HCT116 (cell line): ENCODE results near the gene WWTR1.

ENCODE experiments used
- EZH2phosphoT487 ChIP-seq: fragments of 200-600 bp; IDR thresholded peaks from 2 replicates; pipeline ENCODE4 v1.6.1; 2018; ENCODE audit warnings: antibody characterized with exemption, borderline replicate concordance
- JUND ChIP-seq: IDR thresholded peaks from 2 replicates; pipeline ENCODE4 v1.6.1; 2012
- POLR2A ChIP-seq: IDR thresholded peaks from 2 replicates; pipeline ENCODE4 v1.7.0; 2011; ENCODE audit warnings: borderline replicate concordance; ENCODE audit not compliant: insufficient read depth, insufficient read length; ENCODE audit errors: extremely low read depth
- RAD21 ChIP-seq: IDR thresholded peaks from 2 replicates; pipeline ENCODE4 v1.6.1; 2012; ENCODE audit warnings: low read depth, mild to moderate bottlenecking
- TF ChIP-seq, protein P1 (sequence below), 3 experiments: fragments of 200-600 bp in 1 of 3; sonication (generic) in 1 of 3; IDR thresholded peaks in 2 of 3; conservative IDR thresholded peaks in 1 of 3; 2 replicates each; pipeline ENCODE4 v1.5.1; 2012 to 2017; ENCODE audit warnings: low read depth in 2 of 3, low read length in 2 of 3, antibody characterized with exemption in 1 of 3, borderline replicate concordance in 1 of 3, control low read depth in 1 of 3, mild to moderate bottlenecking in 1 of 3, mixed read lengths in 1 of 3, mixed run types in 1 of 3, moderate library complexity in 1 of 3; ENCODE audit not compliant: insufficient read depth in 1 of 3

DNA sequence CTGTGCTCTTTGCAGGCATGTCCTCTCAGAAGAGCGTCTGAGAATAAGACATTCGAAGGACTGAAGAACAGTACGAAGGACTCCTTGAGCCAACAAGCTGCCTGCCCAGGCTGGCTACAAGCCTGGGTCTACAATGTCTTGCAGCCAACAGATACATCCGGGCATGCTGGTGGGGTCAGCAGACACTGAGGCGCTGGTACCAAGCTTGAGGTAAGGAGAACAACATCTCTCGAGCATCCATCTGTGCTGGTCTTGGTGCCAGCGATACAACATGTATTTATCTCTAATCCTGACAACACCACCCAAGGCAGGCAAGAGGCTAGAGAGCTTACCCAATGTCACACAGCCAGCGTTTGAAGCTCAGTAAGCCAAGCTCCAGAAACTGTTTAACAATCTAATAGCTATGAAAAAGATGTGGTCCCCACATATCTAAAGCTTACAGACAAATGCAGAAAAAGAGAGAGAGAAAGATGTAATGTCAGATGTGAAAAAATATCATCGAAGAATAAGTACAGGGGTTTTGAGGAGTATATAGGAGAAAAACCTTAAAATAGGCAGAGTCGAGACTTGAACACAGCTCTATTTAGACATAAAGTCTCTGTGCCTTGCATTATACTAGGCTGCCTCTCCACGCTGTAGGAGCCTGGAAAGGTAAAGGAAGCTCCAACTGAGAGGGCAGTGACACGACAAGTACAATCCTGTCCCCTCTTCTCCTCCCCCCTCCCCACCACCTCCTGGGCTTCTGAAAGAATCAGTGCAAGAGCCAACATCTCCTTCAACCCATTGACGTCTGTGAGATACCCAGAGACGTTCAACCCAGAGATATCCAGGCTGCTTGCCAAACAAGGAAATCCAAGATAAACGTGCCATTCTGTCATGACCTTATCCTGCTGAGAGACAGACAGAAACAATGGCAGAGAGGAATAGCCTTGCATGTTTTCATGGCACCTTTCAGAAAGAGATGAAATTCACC is 39.4 kb downstream of the WWTR1 start:
- TF ChIP-seq, protein P1, sequence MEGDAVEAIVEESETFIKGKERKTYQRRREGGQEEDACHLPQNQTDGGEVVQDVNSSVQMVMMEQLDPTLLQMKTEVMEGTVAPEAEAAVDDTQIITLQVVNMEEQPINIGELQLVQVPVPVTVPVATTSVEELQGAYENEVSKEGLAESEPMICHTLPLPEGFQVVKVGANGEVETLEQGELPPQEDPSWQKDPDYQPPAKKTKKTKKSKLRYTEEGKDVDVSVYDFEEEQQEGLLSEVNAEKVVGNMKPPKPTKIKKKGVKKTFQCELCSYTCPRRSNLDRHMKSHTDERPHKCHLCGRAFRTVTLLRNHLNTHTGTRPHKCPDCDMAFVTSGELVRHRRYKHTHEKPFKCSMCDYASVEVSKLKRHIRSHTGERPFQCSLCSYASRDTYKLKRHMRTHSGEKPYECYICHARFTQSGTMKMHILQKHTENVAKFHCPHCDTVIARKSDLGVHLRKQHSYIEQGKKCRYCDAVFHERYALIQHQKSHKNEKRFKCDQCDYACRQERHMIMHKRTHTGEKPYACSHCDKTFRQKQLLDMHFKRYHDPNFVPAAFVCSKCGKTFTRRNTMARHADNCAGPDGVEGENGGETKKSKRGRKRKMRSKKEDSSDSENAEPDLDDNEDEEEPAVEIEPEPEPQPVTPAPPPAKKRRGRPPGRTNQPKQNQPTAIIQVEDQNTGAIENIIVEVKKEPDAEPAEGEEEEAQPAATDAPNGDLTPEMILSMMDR (IDR thresholded peaks at IDR 0.05 in 2 of 3, conservative IDR thresholded peaks at IDR 0.05 in 1 of 3; ENCODE audit: borderline replicate concordance in 1 of 3, insufficient read depth in 1 of 3, low read depth in 2 of 3, low read length in 2 of 3): no peak
- TF ChIP-seq RAD21: no peak
- no peak for TF ChIP-seq JUND
- TF ChIP-seq EZH2phosphoT487: no peak
- TF ChIP-seq POLR2A: no peak
